ENCODE results near the gene PCGF3.

- TF ChIP-seq CTCF (conservative IDR thresholded peaks at IDR 0.05; ENCODE audit: low read depth, low read length) (no peak), EZH2 (IDR thresholded peaks at IDR 0.05; ENCODE audit: low read length, unreplicated experiment) (no peak), EZH2phosphoT487 (IDR thresholded peaks at IDR 0.05; ENCODE audit: borderline replicate concordance, low read length) (no peak)
These were observed 24.9 kb downstream of the PCGF3 start for GRCh38 chr4:730511-730910.
